GM10266 (cell line): ENCODE data around the gene TGFBR3.

Experiments used
- DNase-seq: peaks from one replicate; pipeline ENCODE4 v3.0.0; 2012; ENCODE audit errors: extremely low spot score
- CTCF ChIP-seq: IDR thresholded peaks from 2 replicates; pipeline ENCODE4 v1.5.1; 2012; ENCODE audit warnings: mild to moderate bottlenecking, low read depth; ENCODE audit not compliant: control insufficient read depth, insufficient read depth; ENCODE audit errors: missing control alignments

The TGFBR3 gene

GRCh38 chr1:91876040-91876470 is 9.9 kb downstream of the TGFBR3 start:
- peak; percentile 54 for DNase-seq
- no peak for TF ChIP-seq CTCF

DNA sequence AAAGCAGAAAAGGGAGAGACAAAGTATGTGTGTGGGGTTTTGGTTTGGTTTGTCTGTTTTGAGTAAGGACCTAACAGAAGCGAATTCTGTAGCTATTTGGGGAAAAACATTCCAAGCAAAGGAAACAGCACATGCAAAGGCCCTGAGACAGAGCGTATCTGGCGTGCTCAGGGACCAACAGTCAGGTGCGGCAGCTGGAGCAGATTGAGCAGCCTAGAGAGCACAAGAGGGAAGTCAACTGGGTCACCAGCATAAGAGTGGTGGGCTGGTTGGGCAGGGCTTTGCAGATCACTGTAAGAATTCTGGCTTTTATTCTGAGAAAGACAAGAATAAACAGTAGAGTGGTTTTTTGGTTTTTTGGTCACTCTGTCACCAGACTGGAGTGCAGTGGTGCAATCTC is 11.8 kb downstream of the TGFBR3 start:
- DNase-seq, result no peak
- no peak for TF ChIP-seq CTCF

DNA sequence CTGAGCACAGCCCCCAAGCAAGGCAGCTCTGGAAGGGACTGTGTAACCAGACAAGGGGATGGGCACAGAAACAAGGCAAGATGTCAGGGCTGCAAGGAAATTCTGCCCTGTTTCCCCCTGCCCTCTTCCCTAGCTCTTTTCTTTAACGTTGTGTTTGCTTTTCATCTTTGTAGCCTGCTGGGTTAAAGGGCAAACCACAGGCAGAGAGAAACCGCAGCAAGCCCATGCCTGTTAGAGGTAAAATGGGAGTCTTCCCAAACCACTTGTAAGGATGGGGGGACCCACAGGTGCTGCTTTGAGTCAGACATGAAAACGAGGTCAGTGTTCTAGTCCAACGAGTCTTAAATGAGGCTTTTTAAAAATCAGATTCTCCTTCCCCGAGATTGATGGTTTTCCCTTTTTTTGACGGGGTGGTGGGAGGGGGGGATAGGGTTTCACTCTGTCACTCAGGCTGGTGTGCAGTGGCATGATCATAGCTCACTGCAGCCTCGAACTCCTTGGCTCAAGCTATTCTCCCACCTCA is 13.3 kb downstream of the TGFBR3 start:
- no peak for TF ChIP-seq CTCF
- DNase-seq, result no peak

DNA sequence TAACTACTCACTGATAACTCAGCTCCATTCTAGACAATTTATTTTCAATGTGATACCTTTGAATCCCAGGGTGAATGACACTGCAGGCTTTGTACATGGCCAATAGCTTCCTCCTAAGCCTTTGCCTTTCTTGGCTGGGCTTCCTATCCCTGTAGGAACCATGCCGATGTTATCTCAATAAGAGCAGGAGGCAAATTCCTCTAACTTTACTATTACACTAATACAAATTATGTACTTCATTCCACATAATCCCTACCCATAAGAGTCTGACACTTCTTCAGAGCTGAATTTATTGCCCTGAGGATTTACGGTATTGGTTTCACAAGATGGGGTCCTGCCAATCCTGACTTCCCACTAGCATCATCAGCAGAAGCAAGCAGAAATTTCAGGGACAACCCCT is 14.0 kb downstream of the TGFBR3 start:
- no peak for TF ChIP-seq CTCF
- DNase-seq, result no peak

- no peak for DNase-seq
- no peak for TF ChIP-seq CTCF
These were observed 15.6 kb downstream of the TGFBR3 start for GRCh38 chr1:91870322-91870721.

DNA sequence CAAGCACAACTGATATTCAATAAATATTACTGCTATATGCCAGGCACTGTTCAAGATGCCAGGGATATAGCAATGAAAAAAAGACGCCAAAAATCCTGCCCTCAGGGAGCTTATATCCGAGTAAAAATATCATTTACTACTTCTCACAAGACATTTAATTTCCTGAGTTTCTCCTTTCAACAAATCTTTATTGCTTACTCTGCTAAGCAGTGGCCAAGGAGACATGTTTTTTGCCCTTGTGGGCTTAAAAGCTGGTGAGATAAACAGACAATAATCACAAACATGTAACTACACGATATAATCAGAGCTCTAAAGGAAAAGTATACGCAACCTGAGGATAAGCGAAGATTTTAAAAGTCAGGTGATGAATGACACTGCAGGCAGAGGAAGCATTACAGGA is 19.5 kb downstream of the TGFBR3 start:
- no peak for TF ChIP-seq CTCF
- no peak for DNase-seq

DNA sequence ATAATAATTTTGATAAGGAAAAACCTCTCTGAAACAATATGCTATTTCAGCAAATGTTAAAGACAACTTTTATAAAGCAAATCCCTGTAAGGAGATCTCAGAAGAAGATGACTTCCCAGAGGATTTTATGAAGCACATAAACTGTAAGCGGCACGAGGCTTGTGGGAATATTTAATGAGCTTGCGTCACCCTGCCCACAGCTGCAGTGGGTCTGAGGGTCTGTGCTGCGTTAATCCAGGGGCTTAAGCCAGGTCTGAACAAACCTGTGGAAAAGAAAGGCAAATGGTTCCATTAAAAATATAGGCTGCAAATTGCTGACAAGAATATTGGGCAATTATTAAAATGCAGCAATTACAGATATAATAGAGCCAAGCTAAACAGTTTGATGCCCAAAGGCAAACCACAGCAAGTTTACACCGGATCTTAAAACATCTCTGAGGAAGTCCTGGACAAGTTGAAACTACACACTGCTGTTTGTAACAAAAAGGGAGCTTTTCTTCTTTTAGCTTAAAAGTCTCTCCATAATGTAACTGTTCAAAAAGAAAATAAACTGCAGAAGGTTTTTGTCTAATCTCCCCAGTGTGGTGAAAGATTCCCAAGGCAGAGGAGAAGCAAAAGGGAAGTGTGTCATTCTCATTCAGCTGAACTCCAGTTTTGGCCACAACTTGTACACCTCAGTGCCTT is 21.8 kb downstream of the TGFBR3 start:
- no peak for TF ChIP-seq CTCF
- DNase-seq, result no peak
